Astrocyte of the hippocampus (primary cell): ENCODE measurements around the gene TYMP.
A peak's percentile ranks its signal among the peaks of the same experiment; 100 is the strongest.

Experiments
- DNase-seq: peaks from one replicate; pipeline ENCODE4 v3.0.0; 2011; ENCODE audit warnings: low read depth, low spot score

Gene TYMP

GRCh38 chr22:50483977-50484853 lies 45.6 kb downstream of the TYMP start:
- DNase-seq = no peak

GRCh38 chr22:50483556-50483955 lies 46.3 kb downstream of the TYMP start:
- no peak for DNase-seq

GRCh38 chr22:50483106-50483505 lies 46.7 kb downstream of the TYMP start:
- DNase-seq = no peak

- DNase-seq = no peak
These were observed 47.4 kb downstream of the TYMP start for GRCh38 chr22:50482107-50483074.

- peak; percentile 34 for DNase-seq
These were observed 48.2 kb downstream of the TYMP start, which contains the start of gene ADM2 for GRCh38 chr22:50481440-50482106. Gene ADM2 (plus strand): TSS chr22:50481543. CDS start chr22:50481848, 305 bp downstream.

GRCh38 chr22:50481045-50481439 lies 48.8 kb downstream of the TYMP start:
- DNase-seq = no peak

- DNase-seq = no peak
These were observed 50.1 kb downstream of the TYMP start for GRCh38 chr22:50479721-50480120.

- no peak for DNase-seq
These were observed 51.9 kb downstream of the TYMP start for GRCh38 chr22:50477923-50478322.

- DNase-seq = no peak
These were observed 52.9 kb downstream of the TYMP start for GRCh38 chr22:50476868-50477267.
